ENCODE results near the gene BMAL1. TPM values are rescaled to one million over a fixed set of nuclear protein-coding genes. Genes with fewer than 3 reads are reported as not detected.

Gene BMAL1
- total and polyA plus RNA-seq, 9 donors, result 17.7 to 53.4 (median 24.8) TPM

DNA sequence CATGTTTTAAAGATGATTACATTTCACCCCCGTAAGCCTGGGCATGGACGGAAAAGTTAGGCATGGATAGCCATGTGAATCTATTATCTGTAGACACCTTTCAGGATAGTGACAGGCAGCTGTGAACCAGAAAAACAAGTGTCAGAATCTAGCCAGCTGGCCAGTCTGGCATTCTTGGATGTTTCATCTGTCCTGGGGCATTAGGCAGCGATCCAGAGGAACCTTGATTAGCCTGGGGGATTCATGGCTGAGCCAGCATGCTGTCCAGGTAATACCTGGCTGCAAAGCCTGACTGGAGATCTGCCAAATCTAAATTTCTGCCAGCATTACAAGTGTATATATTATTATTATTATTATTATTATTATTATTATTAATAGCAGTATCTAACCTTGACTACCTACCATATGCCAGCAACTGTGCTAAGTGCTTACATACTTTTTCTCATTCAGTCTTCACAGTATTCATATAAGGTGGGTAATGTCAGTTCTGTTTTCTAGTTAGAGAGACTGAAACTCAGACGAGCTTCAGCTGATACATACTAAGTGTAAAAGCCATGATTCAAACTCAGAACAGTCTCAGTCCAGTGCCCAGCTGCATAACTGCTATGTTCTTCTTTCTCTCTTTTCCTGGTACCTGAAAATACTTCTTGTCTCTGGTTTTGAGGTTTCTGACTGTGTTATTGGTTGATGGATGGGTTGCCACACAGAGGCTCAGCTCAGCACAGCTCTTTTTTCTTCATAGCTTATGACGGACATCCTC lies 12.8 kb downstream of the BMAL1 start:
- no peak for DNase-seq
- intact Hi-C loops (cut with DNase I), result no loop called here
- 72 to 74% (median 74%) methylated on average over 5 of the region's 5 CpGs for WGBS, 3 donors
- no peaks in the 10 kb centered on the region for H3K27me3 ChIP-seq
- H3K4me3 ChIP-seq, result no peak overlapping the region
- H3K36me3 ChIP-seq, result no peaks in the 10 kb centered on the region
- TF ChIP-seq POLR2A (IDR thresholded peaks at IDR 0.05), result no peak
- TF ChIP-seq, protein P1, sequence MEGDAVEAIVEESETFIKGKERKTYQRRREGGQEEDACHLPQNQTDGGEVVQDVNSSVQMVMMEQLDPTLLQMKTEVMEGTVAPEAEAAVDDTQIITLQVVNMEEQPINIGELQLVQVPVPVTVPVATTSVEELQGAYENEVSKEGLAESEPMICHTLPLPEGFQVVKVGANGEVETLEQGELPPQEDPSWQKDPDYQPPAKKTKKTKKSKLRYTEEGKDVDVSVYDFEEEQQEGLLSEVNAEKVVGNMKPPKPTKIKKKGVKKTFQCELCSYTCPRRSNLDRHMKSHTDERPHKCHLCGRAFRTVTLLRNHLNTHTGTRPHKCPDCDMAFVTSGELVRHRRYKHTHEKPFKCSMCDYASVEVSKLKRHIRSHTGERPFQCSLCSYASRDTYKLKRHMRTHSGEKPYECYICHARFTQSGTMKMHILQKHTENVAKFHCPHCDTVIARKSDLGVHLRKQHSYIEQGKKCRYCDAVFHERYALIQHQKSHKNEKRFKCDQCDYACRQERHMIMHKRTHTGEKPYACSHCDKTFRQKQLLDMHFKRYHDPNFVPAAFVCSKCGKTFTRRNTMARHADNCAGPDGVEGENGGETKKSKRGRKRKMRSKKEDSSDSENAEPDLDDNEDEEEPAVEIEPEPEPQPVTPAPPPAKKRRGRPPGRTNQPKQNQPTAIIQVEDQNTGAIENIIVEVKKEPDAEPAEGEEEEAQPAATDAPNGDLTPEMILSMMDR (IDR thresholded peaks at IDR 0.05), result no peak
- TF ChIP-seq EP300 (IDR thresholded peaks at IDR 0.05), result no peak
- H3K4me1 ChIP-seq (ENCODE audit: insufficient read depth), result peaks cover 10% of the 10 kb centered on the region
- no peak overlapping the region for H3K27ac ChIP-seq
- H3K9me3 ChIP-seq, result no peaks in the 10 kb centered on the region

DNA sequence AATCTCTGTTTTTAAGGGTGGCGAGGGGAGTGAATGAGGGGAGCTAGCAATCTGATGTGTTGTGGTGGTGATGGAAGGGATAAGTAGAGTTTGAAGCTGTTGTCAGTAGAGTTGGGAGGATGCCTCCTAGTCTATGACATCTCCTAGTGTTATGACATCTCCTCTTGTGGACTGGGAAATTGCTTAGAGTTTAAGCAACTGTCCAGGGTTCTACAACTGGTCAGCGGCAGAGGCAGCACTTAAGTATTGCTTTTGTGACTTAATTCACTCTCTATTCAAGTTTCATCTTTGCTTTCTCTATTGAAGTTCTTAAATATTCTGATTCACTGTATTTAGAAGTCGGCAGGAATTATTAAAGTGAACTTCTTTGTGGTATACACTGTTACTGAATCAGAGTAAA lies 13.8 kb downstream of the BMAL1 start:
- Histone ChIP-seq H3K9me3 (no peaks in the 10 kb centered on the region), H3K27ac (no peak overlapping the region), H3K4me1 (ENCODE audit: insufficient read depth) (peaks cover 12% of the 10 kb centered on the region), H3K27me3 (no peaks in the 10 kb centered on the region), H3K36me3 (no peaks in the 10 kb centered on the region), H3K4me3 (no peak overlapping the region)
- TF ChIP-seq EP300 (IDR thresholded peaks at IDR 0.05) (no peak), POLR2A (IDR thresholded peaks at IDR 0.05) (no peak)
- TF ChIP-seq, protein P1 (IDR thresholded peaks at IDR 0.05), result no peak
- intact Hi-C loops (cut with DNase I), result no loop called here
- DNase-seq, result no peak
- 87 to 92% (median 91%) methylated on average over 3 of the region's 3 CpGs for WGBS, 3 donors

DNA sequence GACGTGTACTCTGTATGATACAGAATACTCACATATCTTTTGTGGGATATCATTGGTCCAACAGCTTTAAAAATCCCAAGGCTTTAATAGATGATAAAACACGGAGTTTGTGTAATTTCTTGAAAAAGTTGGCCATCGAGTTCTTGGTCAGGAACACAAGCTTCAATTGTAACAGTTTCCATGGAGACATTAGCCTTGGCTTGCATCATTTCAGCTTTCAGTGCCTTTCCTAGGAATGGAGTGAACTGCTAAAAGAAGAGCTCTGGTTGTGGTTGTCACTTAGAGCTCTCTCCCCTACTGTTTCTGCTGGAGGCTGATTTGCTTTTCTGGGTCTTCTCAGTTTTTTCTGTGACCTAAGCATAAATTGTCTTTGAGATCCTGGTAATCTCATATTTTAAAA lies 14.2 kb downstream of the BMAL1 start:
- Histone ChIP-seq H3K27me3 (no peaks in the 10 kb centered on the region), H3K27ac (no peak overlapping the region), H3K36me3 (no peaks in the 10 kb centered on the region), H3K9me3 (no peaks in the 10 kb centered on the region), H3K4me3 (no peak overlapping the region), H3K4me1 (ENCODE audit: insufficient read depth) (peaks cover 12% of the 10 kb centered on the region)
- 38 to 45% (median 38%) methylated on average over 3 of the region's 3 CpGs for WGBS, 3 donors
- TF ChIP-seq POLR2A (IDR thresholded peaks at IDR 0.05), result no peak
- no peak for TF ChIP-seq EP300 (IDR thresholded peaks at IDR 0.05)
- TF ChIP-seq, protein P1 (IDR thresholded peaks at IDR 0.05), result no peak
- intact Hi-C loops (cut with DNase I), result no loop called here
- DNase-seq, result no peak

DNA sequence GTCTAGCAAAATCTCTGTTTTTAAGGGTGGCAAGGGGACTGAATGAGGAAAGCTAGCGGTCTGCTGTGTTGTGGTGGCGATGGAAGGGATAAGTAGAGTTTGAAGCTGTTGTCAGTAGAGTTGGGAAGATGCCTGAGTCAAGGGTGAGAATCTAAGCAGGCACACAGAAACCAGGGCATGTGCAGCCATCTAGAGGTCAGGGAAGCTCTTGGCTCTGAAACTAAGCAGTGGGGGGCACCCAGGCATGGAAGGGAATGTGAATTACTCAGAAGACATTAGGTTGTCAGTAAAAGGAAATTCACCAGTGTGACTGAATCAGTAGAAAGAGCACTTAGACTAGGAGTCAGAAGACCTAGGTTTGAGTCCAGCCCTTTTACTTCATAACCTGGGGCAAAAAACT lies 15.4 kb downstream of the BMAL1 start:
- peaks cover 15% of the 10 kb centered on the region for H3K4me1 ChIP-seq (ENCODE audit: insufficient read depth)
- no peaks in the 10 kb centered on the region for H3K36me3 ChIP-seq
- no peak for DNase-seq
- H3K9me3 ChIP-seq, result no peaks in the 10 kb centered on the region
- H3K27ac ChIP-seq, result no peak overlapping the region
- 95 to 99% (median 99%) methylated on average over 2 of the region's 2 CpGs for WGBS, 3 donors
- no peak overlapping the region for H3K4me3 ChIP-seq
- H3K27me3 ChIP-seq, result no peaks in the 10 kb centered on the region
- intact Hi-C loops (cut with DNase I), result no loop called here
- TF ChIP-seq, protein P1 (IDR thresholded peaks at IDR 0.05), result no peak
- TF ChIP-seq POLR2A (IDR thresholded peaks at IDR 0.05) (no peak), EP300 (IDR thresholded peaks at IDR 0.05) (no peak)
